ENCODE measurements around the gene GDAP2. TPM values are rescaled to one million over a fixed set of nuclear protein-coding genes. Genes with fewer than 3 reads are reported as not detected.
"Not testable (repeated sequence)": the region's sequence is repeated elsewhere in the genome, so short reads cannot be mapped to it uniquely, and the experiment has no call there.

The GDAP2 gene
- total RNA-seq, 1 donor from 2014 or later, result 21.5 TPM

DNA sequence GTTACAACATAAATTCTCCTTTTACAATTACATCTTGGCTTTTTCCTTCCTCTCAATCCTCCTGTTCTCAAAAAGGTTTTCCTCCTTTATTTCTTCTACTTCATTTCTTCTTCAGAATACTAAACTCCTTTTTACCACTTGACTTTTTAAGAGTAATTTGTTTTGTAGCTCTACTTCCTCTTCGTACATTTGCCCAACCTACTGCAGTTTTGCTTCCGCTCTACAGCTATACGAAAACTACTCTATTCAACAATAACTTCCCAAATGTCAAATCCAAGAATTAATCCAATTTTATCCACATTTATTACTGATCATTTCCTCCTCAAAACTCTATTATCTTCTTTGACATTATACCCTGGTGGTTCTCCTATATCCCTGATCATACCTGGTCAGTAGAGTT lies 3.4 kb downstream of the GDAP2 start:
- H3K9me3 Mint-ChIP-seq (ENCODE audit: unreplicated experiment), result no peaks in the 10 kb centered on the region
- H3K4me3 Mint-ChIP-seq (ENCODE audit: unreplicated experiment), result no peak overlapping the region

DNA sequence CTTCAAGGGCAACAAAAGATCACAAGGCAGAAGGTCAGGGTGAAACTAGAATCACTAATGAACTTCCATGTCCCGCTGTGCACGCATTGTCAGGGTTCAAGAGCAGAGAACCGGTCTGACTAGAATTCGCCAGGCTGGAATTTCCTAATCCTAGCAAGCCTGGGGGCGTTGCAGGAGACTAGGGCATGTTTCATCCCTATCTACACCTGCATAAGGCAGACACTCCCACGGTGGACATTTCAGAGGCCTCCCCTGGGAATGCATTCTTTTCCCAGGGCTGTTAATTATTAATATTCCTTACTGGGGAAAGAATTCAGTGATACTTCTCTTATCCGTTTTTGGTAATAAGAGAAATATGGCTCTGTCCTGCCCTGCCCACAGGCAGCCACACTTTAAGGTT lies 6.7 kb downstream of the GDAP2 start:
- H3K9me3 Mint-ChIP-seq (ENCODE audit: unreplicated experiment); H3K27ac Mint-ChIP-seq (ENCODE audit: unreplicated experiment); DNase-seq (ENCODE audit: low spot score); H3K27me3 Mint-ChIP-seq (ENCODE audit: unreplicated experiment); H3K4me1 Mint-ChIP-seq (ENCODE audit: unreplicated experiment); H3K4me3 Mint-ChIP-seq (ENCODE audit: unreplicated experiment): not testable (repeated sequence)
- peaks cover 18% of the 10 kb centered on the region for H3K36me3 Mint-ChIP-seq (ENCODE audit: low read depth, unreplicated experiment)

More for the DNA sequence above, 3.4 kb downstream of the GDAP2 start:
- Mint-ChIP-seq H3K36me3 (ENCODE audit: low read depth, unreplicated experiment) (peaks cover 5% of the 10 kb centered on the region), H3K4me1 (ENCODE audit: unreplicated experiment) (peaks cover 22% of the 10 kb centered on the region), H3K27me3 (ENCODE audit: unreplicated experiment) (peaks cover 15% of the 10 kb centered on the region), H3K27ac (ENCODE audit: unreplicated experiment) (no peak overlapping the region)
- DNase-seq (ENCODE audit: low spot score), result no peak
- TF ChIP-seq, protein P1, sequence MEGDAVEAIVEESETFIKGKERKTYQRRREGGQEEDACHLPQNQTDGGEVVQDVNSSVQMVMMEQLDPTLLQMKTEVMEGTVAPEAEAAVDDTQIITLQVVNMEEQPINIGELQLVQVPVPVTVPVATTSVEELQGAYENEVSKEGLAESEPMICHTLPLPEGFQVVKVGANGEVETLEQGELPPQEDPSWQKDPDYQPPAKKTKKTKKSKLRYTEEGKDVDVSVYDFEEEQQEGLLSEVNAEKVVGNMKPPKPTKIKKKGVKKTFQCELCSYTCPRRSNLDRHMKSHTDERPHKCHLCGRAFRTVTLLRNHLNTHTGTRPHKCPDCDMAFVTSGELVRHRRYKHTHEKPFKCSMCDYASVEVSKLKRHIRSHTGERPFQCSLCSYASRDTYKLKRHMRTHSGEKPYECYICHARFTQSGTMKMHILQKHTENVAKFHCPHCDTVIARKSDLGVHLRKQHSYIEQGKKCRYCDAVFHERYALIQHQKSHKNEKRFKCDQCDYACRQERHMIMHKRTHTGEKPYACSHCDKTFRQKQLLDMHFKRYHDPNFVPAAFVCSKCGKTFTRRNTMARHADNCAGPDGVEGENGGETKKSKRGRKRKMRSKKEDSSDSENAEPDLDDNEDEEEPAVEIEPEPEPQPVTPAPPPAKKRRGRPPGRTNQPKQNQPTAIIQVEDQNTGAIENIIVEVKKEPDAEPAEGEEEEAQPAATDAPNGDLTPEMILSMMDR (IDR thresholded peaks at IDR 0.05; ENCODE audit: unreplicated experiment), result no peak

DNA sequence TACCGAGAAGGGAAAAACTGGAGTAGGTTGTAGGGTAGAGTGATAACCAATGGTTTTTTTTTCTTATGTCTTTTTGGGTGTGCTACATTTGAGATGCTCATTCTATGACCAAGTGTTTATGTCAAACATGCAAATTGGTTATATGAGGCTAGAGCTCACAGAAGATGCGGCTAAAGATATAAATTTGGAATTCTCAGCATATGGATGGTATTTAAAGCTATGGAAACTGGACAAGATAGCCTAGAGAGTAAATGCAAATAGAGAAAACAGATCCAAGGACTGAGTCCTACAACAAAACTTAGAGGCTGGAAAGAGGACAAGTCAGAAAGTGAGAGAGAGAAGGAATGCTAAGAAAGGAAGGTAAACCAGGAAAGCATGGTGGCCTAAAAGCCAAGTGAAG lies 7.4 kb downstream of the GDAP2 start:
- TF ChIP-seq, protein P1 (IDR thresholded peaks at IDR 0.05; ENCODE audit: unreplicated experiment), result no peak
- H3K4me1 Mint-ChIP-seq (ENCODE audit: unreplicated experiment), result no peaks in the 10 kb centered on the region
- no peaks in the 10 kb centered on the region for H3K9me3 Mint-ChIP-seq (ENCODE audit: unreplicated experiment)
- H3K27me3 Mint-ChIP-seq (ENCODE audit: unreplicated experiment), result peaks cover 3% of the 10 kb centered on the region
- H3K4me3 Mint-ChIP-seq (ENCODE audit: unreplicated experiment), result no peak overlapping the region
- no peak overlapping the region for H3K27ac Mint-ChIP-seq (ENCODE audit: unreplicated experiment)
- no peak for DNase-seq (ENCODE audit: low spot score)
- H3K36me3 Mint-ChIP-seq (ENCODE audit: low read depth, unreplicated experiment), result peaks cover 19% of the 10 kb centered on the region

DNA sequence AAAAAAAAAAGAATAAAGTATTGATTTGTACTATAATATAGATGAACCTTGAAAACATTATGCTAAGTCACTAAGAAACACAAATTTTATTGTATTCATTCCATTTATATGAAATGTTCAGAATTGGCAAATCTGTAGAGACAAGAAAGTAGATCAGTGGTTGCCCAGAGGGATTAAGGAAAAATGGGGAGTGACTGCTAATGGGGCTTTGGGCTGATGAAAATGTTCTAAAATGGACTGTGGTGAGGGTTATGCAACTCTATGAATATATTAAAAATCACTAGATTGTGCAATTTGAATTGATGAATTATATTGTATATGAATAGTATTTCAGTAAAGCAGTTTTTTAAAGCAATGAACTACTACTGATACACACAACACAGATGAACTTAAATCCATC lies 10.0 kb downstream of the GDAP2 start:
- H3K9me3 Mint-ChIP-seq (ENCODE audit: unreplicated experiment), result no peaks in the 10 kb centered on the region
- no peaks in the 10 kb centered on the region for H3K4me1 Mint-ChIP-seq (ENCODE audit: unreplicated experiment)
- H3K36me3 Mint-ChIP-seq (ENCODE audit: low read depth, unreplicated experiment), result peaks cover 33% of the 10 kb centered on the region

DNA sequence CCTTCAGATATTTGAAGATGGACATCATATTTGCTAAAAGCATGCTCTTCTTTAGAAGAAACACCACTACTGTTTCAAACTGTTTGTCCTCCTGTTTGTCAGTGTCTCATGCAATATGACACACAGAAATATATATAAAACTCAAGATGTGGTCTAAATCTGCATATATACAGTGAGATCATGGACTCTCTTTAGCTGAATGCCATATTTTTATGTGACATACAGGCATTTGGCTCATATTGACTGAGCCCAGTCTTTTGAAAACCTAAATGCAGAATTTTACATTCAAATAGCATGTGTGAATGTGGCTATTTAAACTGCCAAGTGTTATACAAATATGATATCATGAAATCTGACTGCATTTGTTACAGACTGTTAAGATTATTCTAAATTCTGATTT lies 18.4 kb downstream of the GDAP2 start:
- Mint-ChIP-seq H3K4me3 (ENCODE audit: unreplicated experiment) (no peak overlapping the region), H3K27ac (ENCODE audit: unreplicated experiment) (no peak overlapping the region), H3K4me1 (ENCODE audit: unreplicated experiment) (no peaks in the 10 kb centered on the region), H3K36me3 (ENCODE audit: low read depth, unreplicated experiment) (peaks cover 26% of the 10 kb centered on the region), H3K27me3 (ENCODE audit: unreplicated experiment) (no peaks in the 10 kb centered on the region), H3K9me3 (ENCODE audit: unreplicated experiment) (no peaks in the 10 kb centered on the region)
- no peak for DNase-seq (ENCODE audit: low spot score)
- TF ChIP-seq, protein P1 (IDR thresholded peaks at IDR 0.05; ENCODE audit: unreplicated experiment), result no peak

More for the DNA sequence above, 10.0 kb downstream of the GDAP2 start:
- DNase-seq (ENCODE audit: low spot score), result no peak
- Mint-ChIP-seq H3K4me3 (ENCODE audit: unreplicated experiment) (no peak overlapping the region), H3K27ac (ENCODE audit: unreplicated experiment) (no peak overlapping the region), H3K27me3 (ENCODE audit: unreplicated experiment) (peaks cover 3% of the 10 kb centered on the region)
- TF ChIP-seq, protein P1 (IDR thresholded peaks at IDR 0.05; ENCODE audit: unreplicated experiment), result no peak

DNA sequence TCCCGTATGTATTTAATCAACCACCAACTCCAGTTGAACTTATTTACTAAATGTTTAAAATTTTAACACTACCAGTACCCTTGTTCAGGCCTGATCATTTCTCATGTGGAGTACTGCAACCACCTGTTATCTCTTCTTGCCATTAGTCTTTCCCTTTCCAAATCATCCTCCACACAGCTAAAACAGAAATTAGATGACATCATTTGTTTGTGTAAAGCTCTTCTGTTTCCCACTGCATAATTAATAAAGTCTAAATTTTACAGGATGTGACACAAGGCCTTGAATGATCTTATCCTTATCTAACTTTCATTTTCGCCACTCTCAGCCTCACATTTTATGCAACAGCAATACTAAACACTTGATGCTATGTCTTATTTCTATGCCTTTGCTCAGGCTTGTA lies 24.4 kb downstream of the GDAP2 start:
- TF ChIP-seq, protein P1 (IDR thresholded peaks at IDR 0.05; ENCODE audit: unreplicated experiment), result no peak
- no peaks in the 10 kb centered on the region for H3K4me1 Mint-ChIP-seq (ENCODE audit: unreplicated experiment)
- DNase-seq (ENCODE audit: low spot score), result no peak

More for the DNA sequence above, 24.4 kb downstream of the GDAP2 start:
- no peak overlapping the region for H3K4me3 Mint-ChIP-seq (ENCODE audit: unreplicated experiment)
- peaks cover 10% of the 10 kb centered on the region for H3K36me3 Mint-ChIP-seq (ENCODE audit: low read depth, unreplicated experiment)
- no peaks in the 10 kb centered on the region for H3K27me3 Mint-ChIP-seq (ENCODE audit: unreplicated experiment)
- H3K27ac Mint-ChIP-seq (ENCODE audit: unreplicated experiment), result no peak overlapping the region
- H3K9me3 Mint-ChIP-seq (ENCODE audit: unreplicated experiment), result no peaks in the 10 kb centered on the region

Data from endothelial cell (in vitro differentiated cells).